ENCODE results near the gene ATP11A.

The ATP11A gene

DNA sequence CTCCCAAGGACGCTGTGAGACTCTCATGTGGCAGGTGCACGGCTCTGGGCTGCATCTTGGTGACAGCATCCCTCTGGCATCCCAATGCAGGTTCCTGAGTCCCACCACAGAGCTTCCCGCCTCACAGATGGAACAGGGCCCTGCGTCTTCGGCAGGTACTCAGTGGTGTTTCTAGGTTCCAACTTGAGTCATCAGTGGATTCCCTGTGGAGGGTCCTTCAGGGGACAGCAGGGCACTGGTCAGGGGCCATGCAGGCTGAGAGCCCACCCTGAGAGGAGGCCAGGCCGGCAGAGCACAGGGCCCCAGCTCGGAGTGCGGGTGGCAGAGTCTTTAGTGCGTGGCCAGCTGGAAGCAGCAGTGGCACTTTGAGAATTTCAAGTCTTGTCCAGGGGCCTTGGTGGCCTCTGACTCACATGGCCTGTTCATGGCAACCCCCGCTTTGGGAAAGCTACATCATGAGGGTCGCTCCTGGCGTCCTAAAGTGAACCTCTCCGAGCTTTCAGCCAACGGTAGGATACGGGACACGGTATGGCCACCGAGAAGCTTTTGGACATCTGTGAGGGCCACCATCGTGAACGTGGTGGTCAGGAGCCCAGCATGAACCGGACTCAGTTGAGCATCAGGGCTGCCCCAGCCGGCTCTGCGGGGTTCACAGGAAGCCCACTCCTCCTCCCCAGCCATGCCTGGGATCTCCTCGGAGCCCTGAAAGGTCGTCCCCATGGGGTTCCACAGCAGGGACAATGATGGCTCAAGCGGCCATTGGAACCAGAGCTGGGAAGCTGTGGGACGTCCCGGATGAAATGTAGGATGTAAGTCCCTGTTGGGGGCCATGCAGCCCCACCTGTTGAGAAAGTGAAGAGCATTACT lies 207.1 kb downstream of the ATP11A start:
- no peak overlapping the region for H2AFZ ChIP-seq
- H3K27ac ChIP-seq = no peak overlapping the region
- H3K4me3 ChIP-seq (ENCODE audit: low read depth, low read length) = no peak overlapping the region
- no peak overlapping the region for H3K9ac ChIP-seq
- TF ChIP-seq CTCF (IDR thresholded peaks at IDR 0.05) = no peak
- no peaks in the 10 kb centered on the region for H3K9me3 ChIP-seq (ENCODE audit: control insufficient read depth, low read length)
- no peaks in the 10 kb centered on the region for H3K79me2 ChIP-seq
- H3K27me3 ChIP-seq (ENCODE audit: control insufficient read depth, insufficient read depth, low read length) = no peaks in the 10 kb centered on the region
- no peak overlapping the region for H3K4me2 ChIP-seq (ENCODE audit: low read length)
- no peaks in the 10 kb centered on the region for H3K36me3 ChIP-seq (ENCODE audit: control insufficient read depth, insufficient read depth, low read length)
- no peaks in the 10 kb centered on the region for H3K4me1 ChIP-seq

DNA sequence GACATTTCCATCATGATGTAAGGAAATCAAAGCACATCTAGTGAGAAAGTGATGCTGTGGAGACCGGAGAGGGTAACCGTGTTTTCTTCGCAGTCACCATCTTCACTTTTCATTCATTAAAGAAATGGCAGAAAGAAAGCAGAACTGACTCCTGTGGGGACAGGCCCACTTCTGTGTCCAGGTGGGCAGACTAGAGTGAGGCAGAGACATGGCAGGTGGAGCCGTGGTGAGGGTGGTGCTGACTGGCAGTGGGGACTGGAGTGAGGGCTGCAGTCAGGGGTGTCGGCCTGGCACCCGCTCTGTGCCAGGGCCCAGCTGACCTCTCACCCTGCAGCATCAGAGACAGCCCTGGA lies 207.7 kb downstream of the ATP11A start:
- H3K36me3 ChIP-seq (ENCODE audit: control insufficient read depth, insufficient read depth, low read length) = no peaks in the 10 kb centered on the region
- H3K27ac ChIP-seq = no peak overlapping the region
- no peaks in the 10 kb centered on the region for H3K27me3 ChIP-seq (ENCODE audit: control insufficient read depth, insufficient read depth, low read length)
- H3K4me3 ChIP-seq (ENCODE audit: low read depth, low read length) = no peak overlapping the region
- H2AFZ ChIP-seq = no peak overlapping the region
- no peak for TF ChIP-seq CTCF (IDR thresholded peaks at IDR 0.05)
- no peaks in the 10 kb centered on the region for H3K79me2 ChIP-seq
- no peak overlapping the region for H3K4me2 ChIP-seq (ENCODE audit: low read length)
- no peaks in the 10 kb centered on the region for H3K9me3 ChIP-seq (ENCODE audit: control insufficient read depth, low read length)
- H3K9ac ChIP-seq = no peak overlapping the region
- no peaks in the 10 kb centered on the region for H3K4me1 ChIP-seq

- Histone ChIP-seq H3K9ac (no peak overlapping the region), H3K9me3 (ENCODE audit: control insufficient read depth, low read length) (no peaks in the 10 kb centered on the region), H3K4me3 (ENCODE audit: low read depth, low read length) (no peak overlapping the region), H3K27ac (no peak overlapping the region), H3K27me3 (ENCODE audit: control insufficient read depth, insufficient read depth, low read length) (no peaks in the 10 kb centered on the region), H3K79me2 (no peaks in the 10 kb centered on the region), H3K4me1 (no peaks in the 10 kb centered on the region), H3K4me2 (ENCODE audit: low read length) (no peak overlapping the region), H3K36me3 (ENCODE audit: control insufficient read depth, insufficient read depth, low read length) (no peaks in the 10 kb centered on the region), H2AFZ (no peak overlapping the region)
- no peak for TF ChIP-seq CTCF (IDR thresholded peaks at IDR 0.05)
These were observed 208.2 kb downstream of the ATP11A start for GRCh38 chr13:112897956-112898620.

GRCh38 chr13:112898621-112899280 lies 208.9 kb downstream of the ATP11A start:
- Histone ChIP-seq H3K9ac (no peak overlapping the region), H3K4me3 (ENCODE audit: low read depth, low read length) (no peak overlapping the region), H3K27me3 (ENCODE audit: control insufficient read depth, insufficient read depth, low read length) (no peaks in the 10 kb centered on the region), H3K9me3 (ENCODE audit: control insufficient read depth, low read length) (no peaks in the 10 kb centered on the region), H3K4me2 (ENCODE audit: low read length) (no peak overlapping the region), H3K27ac (no peak overlapping the region), H3K79me2 (peaks cover 2% of the 10 kb centered on the region), H3K4me1 (no peaks in the 10 kb centered on the region), H2AFZ (no peak overlapping the region), H3K36me3 (ENCODE audit: control insufficient read depth, insufficient read depth, low read length) (no peaks in the 10 kb centered on the region)
- no peak for TF ChIP-seq CTCF (IDR thresholded peaks at IDR 0.05)

All from parathyroid adenoma (tissue), 2 donors.